Left lung (tissue), 10 donors: ENCODE data around the gene AAK1. TPM values are rescaled to one million over a fixed set of nuclear protein-coding genes. Genes with fewer than 3 reads are reported as not detected.

Experiments
- ATAC-seq: fragments of 200-7000 bp; cut with Tn5 transposase; one replicate; pipeline ENCODE4 v1.9.1; 2020; ENCODE audit warnings: moderate library complexity
- DNase-seq, 4 donors: peaks; one replicate each; pipeline ENCODE4 v3.0.0-alpha.2; 2013 to 2020
- H3K27ac ChIP-seq, 2 donors: fragments of 200-600 bp; sonication (generic) in 1 of 2; one replicate each; pipeline versions ENCODE4 v1.5.0 to v1.8.0; 2020 to 2021
- H3K27me3 ChIP-seq, 2 donors: fragments of 200-600 bp; sonication (generic) in 1 of 2; one replicate each; pipeline versions ENCODE4 v1.5.0 to v1.8.0; 2020 to 2021
- H3K36me3 ChIP-seq, 2 donors: fragments of 200-600 bp; sonication (generic) in 1 of 2; one replicate each; pipeline versions ENCODE4 v1.5.0 to v1.8.0; 2020 to 2021
- H3K4me1 ChIP-seq, 2 donors: fragments of 200-600 bp; one replicate each; pipeline ENCODE4 v1.8.0; 2021
- H3K4me3 ChIP-seq, 2 donors: fragments of 200-600 bp; sonication (generic) in 1 of 2; one replicate each; pipeline versions ENCODE4 v1.5.0 to v1.8.0; 2020 to 2021; ENCODE audit warnings: mild to moderate bottlenecking in 1 of 2
- H3K9me3 ChIP-seq, 2 donors: fragments of 200-600 bp; sonication (generic) in 1 of 2; one replicate each; pipeline versions ENCODE4 v1.5.0 to v1.8.0; 2020 to 2021
- intact Hi-C, 2 donors: fragments of 100-400 bp; cut with DNase I; formaldehyde crosslinking; loops; one replicate each; pipeline versions ENCODE4 v1.11.2 to v1.14.2; 2022
- polyA plus RNA-seq, 6 donors: library from polyadenylated mRNA; unstranded; fragments of 120-200 nt; gene quantifications; one replicate each; pipeline ENCODE4 v1.2.1, GENCODE V29; 2013; ENCODE audit not compliant: insufficient read length in 6 of 6
- total RNA-seq, 2 donors: library from RNA; stranded (reverse); fragmentation: NEBNext Ultra II Directional; extraction: Animal tissue kit (Norgen Biotek cat#: 25700); gene quantifications; one replicate each; pipeline ENCODE4 v1.2.1, GENCODE V29; 2021
- TF ChIP-seq, protein P1 (sequence below), 2 donors: fragments of 200-600 bp; sonication (generic) in 1 of 2; IDR thresholded peaks; one replicate each; pipeline versions ENCODE4 v1.5.0 to v1.8.0; 2021; ENCODE audit warnings: antibody characterized with exemption in 2 of 2
- donor health status: DM: no; HTN: yes; CAD: no.
- donor health status: DM: no; HTN: no; CAD: no.

The AAK1 gene
- total and polyA plus RNA-seq, 8 donors: 19.0 to 70.7 (median 22.4) TPM

DNA sequence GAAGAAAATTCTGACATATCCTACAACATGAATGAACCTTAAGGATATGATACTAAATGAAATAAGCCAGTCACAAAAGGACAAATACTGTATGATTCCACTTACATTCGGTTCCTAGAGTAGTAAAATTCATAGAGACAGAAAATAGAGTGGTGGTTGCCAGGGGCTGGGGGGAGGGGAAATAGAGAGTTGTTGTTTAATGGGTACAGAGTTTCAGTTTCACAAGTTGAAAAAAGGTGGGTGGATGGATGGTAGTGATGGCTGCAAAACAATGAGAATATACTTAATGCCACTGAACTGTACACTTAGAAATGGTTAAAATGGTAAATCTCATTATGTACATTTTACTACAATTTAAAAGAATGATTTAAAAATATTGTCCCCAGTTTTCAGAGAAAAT lies 153.1 kb downstream of the AAK1 start:
- H3K4me3 ChIP-seq: no peak overlapping the region
- TF ChIP-seq, protein P1, sequence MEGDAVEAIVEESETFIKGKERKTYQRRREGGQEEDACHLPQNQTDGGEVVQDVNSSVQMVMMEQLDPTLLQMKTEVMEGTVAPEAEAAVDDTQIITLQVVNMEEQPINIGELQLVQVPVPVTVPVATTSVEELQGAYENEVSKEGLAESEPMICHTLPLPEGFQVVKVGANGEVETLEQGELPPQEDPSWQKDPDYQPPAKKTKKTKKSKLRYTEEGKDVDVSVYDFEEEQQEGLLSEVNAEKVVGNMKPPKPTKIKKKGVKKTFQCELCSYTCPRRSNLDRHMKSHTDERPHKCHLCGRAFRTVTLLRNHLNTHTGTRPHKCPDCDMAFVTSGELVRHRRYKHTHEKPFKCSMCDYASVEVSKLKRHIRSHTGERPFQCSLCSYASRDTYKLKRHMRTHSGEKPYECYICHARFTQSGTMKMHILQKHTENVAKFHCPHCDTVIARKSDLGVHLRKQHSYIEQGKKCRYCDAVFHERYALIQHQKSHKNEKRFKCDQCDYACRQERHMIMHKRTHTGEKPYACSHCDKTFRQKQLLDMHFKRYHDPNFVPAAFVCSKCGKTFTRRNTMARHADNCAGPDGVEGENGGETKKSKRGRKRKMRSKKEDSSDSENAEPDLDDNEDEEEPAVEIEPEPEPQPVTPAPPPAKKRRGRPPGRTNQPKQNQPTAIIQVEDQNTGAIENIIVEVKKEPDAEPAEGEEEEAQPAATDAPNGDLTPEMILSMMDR (IDR thresholded peaks at IDR 0.05): no peak
- no peak for DNase-seq
- no peak for ATAC-seq
- H3K27ac ChIP-seq: no peak overlapping the region
- H3K36me3 ChIP-seq: peaks cover 0 to 39% of the 10 kb centered on the region in 2 donors
- no peaks in the 10 kb centered on the region for H3K9me3 ChIP-seq
- H3K4me1 ChIP-seq: no peaks in the 10 kb centered on the region
- no peaks in the 10 kb centered on the region for H3K27me3 ChIP-seq
- intact Hi-C loops: no loop called here

- ATAC-seq (peak; percentile 14), DNase-seq (peak in 1 of 4 donors; percentile 11)
- H3K9me3 ChIP-seq: no peaks in the 10 kb centered on the region
- no peaks in the 10 kb centered on the region for H3K4me1 ChIP-seq
- H3K27me3 ChIP-seq: no peaks in the 10 kb centered on the region
- H3K36me3 ChIP-seq: peaks cover 0 to 38% of the 10 kb centered on the region in 2 donors
- intact Hi-C loops: no loop called here
- no peak overlapping the region for H3K4me3 ChIP-seq
- TF ChIP-seq, protein P1 (IDR thresholded peaks at IDR 0.05): no peak
- H3K27ac ChIP-seq: peak overlapping the region in 1 of 2 donors; percentile 2
Observed at GRCh38 chr2:69489793-69490192, 153.7 kb downstream of the AAK1 start.

GRCh38 chr2:69483696-69484095 lies 159.8 kb downstream of the AAK1 start:
- Histone ChIP-seq H3K36me3 (peaks cover 0 to 30% of the 10 kb centered on the region in 2 donors), H3K4me3 (no peak overlapping the region), H3K27me3 (no peaks in the 10 kb centered on the region), H3K27ac (no peak overlapping the region), H3K4me1 (no peaks in the 10 kb centered on the region), H3K9me3 (no peaks in the 10 kb centered on the region)
- intact Hi-C loops: no loop called here
- TF ChIP-seq, protein P1 (IDR thresholded peaks at IDR 0.05): no peak
- DNase-seq (peak in 1 of 4 donors; percentile 26), ATAC-seq (peak; percentile 77)

DNA sequence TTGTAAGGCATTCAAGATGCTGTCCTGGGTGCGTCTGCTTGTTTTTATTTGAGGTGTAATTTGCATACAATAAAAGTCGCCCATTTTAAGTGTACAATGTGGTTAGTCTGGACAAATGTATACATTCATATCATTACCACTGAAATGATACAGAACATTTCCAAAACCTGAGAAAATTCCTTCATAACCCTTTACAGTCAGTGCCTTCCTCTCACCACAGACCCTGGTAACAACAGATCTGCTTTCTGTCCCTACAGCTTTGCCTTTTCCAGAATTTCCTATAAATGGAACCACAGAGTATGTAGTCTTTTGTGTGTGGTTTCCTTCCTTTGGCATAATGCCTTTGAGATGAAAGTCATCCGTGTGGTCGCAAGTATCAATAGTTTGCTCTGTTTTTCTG lies 160.5 kb downstream of the AAK1 start:
- Histone ChIP-seq H3K9me3 (no peaks in the 10 kb centered on the region), H3K36me3 (peaks cover 0 to 30% of the 10 kb centered on the region in 2 donors), H3K27ac (no peak overlapping the region), H3K4me1 (no peaks in the 10 kb centered on the region), H3K27me3 (no peaks in the 10 kb centered on the region), H3K4me3 (no peak overlapping the region)
- DNase-seq (no peak), ATAC-seq (no peak)
- intact Hi-C loops: no loop called here
- TF ChIP-seq, protein P1 (IDR thresholded peaks at IDR 0.05): no peak

DNA sequence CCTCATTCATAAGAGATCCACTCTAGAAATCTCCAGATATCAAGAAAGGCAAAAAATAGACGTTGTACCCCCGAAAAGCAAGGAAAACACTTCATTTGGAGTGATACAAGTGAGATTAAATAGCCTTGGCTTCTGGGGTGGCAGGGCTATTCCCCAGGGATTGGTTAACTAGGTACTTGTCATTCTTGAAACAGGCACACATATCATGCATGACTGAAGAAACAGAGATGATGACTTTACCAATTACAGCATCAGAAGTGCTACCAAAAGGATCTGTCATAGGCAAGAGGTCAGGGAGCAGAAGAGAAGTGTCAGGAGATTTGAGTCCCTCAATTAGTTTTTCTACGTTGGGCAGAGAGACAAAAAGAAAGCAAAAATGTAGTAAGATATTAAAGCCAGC lies 161.1 kb downstream of the AAK1 start:
- intact Hi-C loops: no loop called here
- ATAC-seq (no peak), DNase-seq (no peak)
- Histone ChIP-seq H3K36me3 (peaks cover 0 to 27% of the 10 kb centered on the region in 2 donors), H3K27me3 (no peaks in the 10 kb centered on the region), H3K4me3 (no peak overlapping the region), H3K9me3 (no peaks in the 10 kb centered on the region), H3K27ac (no peak overlapping the region), H3K4me1 (no peaks in the 10 kb centered on the region)
- TF ChIP-seq, protein P1 (IDR thresholded peaks at IDR 0.05): no peak
